GM12878 (cell line): ENCODE data around the gene LSM7. TPM values are rescaled to one million over a fixed set of nuclear protein-coding genes. Genes with fewer than 3 reads are reported as not detected.

Experiments
- ATAC-seq: fragments of 200-7000 bp; cut with Tn5 transposase; 3 replicates; pipeline ENCODE4 v1.9.1; 2020; ENCODE audit warnings: mild to moderate bottlenecking, moderate library complexity
- BruUV-seq: library from RNA; stranded (reverse); fragments of 400-500 nt; replicated peaks from 2 replicates; lab custom pipeline; 2021; lab: Mats Ljungman, UMichigan
- CTCF ChIA-PET: fragments of 300-600 bp; sonication (Branson Sonifier 250); formaldehyde crosslinking; extraction: SDS; loops from one replicate; lab custom pipeline; 2021; ENCODE audit warnings: inconsistent platforms; lab: Yijun Ruan, JAX
- POLR2A ChIA-PET: fragments of 350-600 bp; formaldehyde crosslinking; extraction: SDS; loops from one replicate; lab custom pipeline; 2021; ENCODE audit warnings: inconsistent platforms; lab: Charles Lee
- RAD21 ChIA-PET: fragments of 300-600 bp; sonication (Branson Sonifier 250); formaldehyde crosslinking; loops from one replicate; lab custom pipeline; 2023; ENCODE audit warnings: antibody characterized with exemption; ENCODE audit not compliant: unreplicated experiment; lab: Charles Lee
- SMC1A ChIA-PET: fragments of 300-600 bp; sonication (Branson Sonifier 250); formaldehyde crosslinking; loops from one replicate; lab custom pipeline; 2023; ENCODE audit not compliant: unreplicated experiment, uncharacterized antibody; lab: Charles Lee
- DNase-seq: peaks from one replicate; pipeline ENCODE4 v3.0.0-alpha.2; 2011; ENCODE audit warnings: low read depth, low spot score
- FAIRE-seq: peaks from 3 replicates; lab custom pipeline; 2011; peaks lifted over from hg19 to GRCh38; lab: Jason Lieb, UNC
- H2AFZ ChIP-seq: 2 replicates; pipeline ENCODE4 v1.6.0; 2011; ENCODE audit warnings: low read depth, low read length, control low read depth; ENCODE audit not compliant: control insufficient read depth
- H3K27ac ChIP-seq: 2 replicates; pipeline ENCODE4 v1.5.1; 2011; ENCODE audit warnings: control low read depth; ENCODE audit not compliant: control insufficient read depth, insufficient read depth
- H3K27me3 ChIP-seq, 2 experiments: replicated peaks in 1 of 2; 2 replicates each; pipeline versions ENCODE4 v1.6.0 to v1.6.1; 2011; ENCODE audit warnings: low read length in 1 of 2; ENCODE audit not compliant: control insufficient read depth in 2 of 2, insufficient read depth in 2 of 2
- H3K36me3 ChIP-seq, 2 experiments: 2 replicates each; pipeline ENCODE4 v1.5.1; 2011; ENCODE audit warnings: low read length in 1 of 2; ENCODE audit not compliant: control insufficient read depth in 2 of 2, insufficient read depth in 2 of 2
- H3K4me1 ChIP-seq: 2 replicates; pipeline ENCODE4 v1.6.1; 2011; ENCODE audit warnings: mild to moderate bottlenecking, low read length, moderate library complexity, mixed read lengths; ENCODE audit not compliant: control insufficient read depth, insufficient read depth
- H3K4me2 ChIP-seq: 2 replicates; pipeline ENCODE4 v1.6.0; 2011; ENCODE audit warnings: control low read depth; ENCODE audit not compliant: control insufficient read depth, insufficient read depth
- H3K4me3 ChIP-seq: fragments of 200-600 bp; sonication (generic); 2 replicates; pipeline ENCODE4 v1.5.1; 2016
- H3K79me2 ChIP-seq: 2 replicates; pipeline ENCODE4 v1.6.0; 2011; ENCODE audit warnings: low read length; ENCODE audit not compliant: control insufficient read depth, insufficient read depth
- H3K9ac ChIP-seq: 2 replicates; pipeline ENCODE4 v1.8.0; 2011; ENCODE audit warnings: low read length, control low read depth, mixed read lengths; ENCODE audit not compliant: control insufficient read depth, insufficient read depth
- H3K9me3 ChIP-seq: replicated peaks from 3 replicates; pipeline ENCODE4 v1.5.1; 2011; ENCODE audit warnings: mild to moderate bottlenecking, low read length; ENCODE audit not compliant: control insufficient read depth, insufficient read depth
- H4K20me1 ChIP-seq: 2 replicates; pipeline ENCODE4 v1.6.0; 2011; ENCODE audit not compliant: control insufficient read depth, insufficient read depth
- BCL11A ChIP-seq: IDR thresholded peaks from 2 replicates; pipeline ENCODE4 v1.6.1; 2011; ENCODE audit warnings: low read depth, low read length
- NFXL1 ChIP-seq: fragments of 450-650 bp; IDR thresholded peaks from 2 replicates; pipeline ENCODE4 v1.6.1; 2017; ENCODE audit warnings: antibody characterized with exemption, mild to moderate bottlenecking, borderline replicate concordance
- PML ChIP-seq: IDR thresholded peaks from 2 replicates; pipeline ENCODE4 v1.6.1; 2012; ENCODE audit warnings: low read length, inconsistent platforms
- RBBP5 ChIP-seq: fragments of 200-600 bp; sonication (generic); conservative IDR thresholded peaks from 2 replicates; pipeline ENCODE4 v1.6.1; 2016
- SRF ChIP-seq, 2 experiments: IDR thresholded peaks; 2 replicates each; pipeline ENCODE4 v1.6.1; 2011; ENCODE audit warnings: low read depth in 2 of 2, low read length in 2 of 2, mild to moderate bottlenecking in 1 of 2, moderate library complexity in 1 of 2
- SUZ12 ChIP-seq: fragments of 200-600 bp; sonication (generic); IDR thresholded peaks from one replicate; pipeline ENCODE4 v1.6.1; 2018; ENCODE audit warnings: antibody characterized with exemption, mild to moderate bottlenecking; ENCODE audit not compliant: unreplicated experiment
- WGBS: methylation state at CpG from one replicate; pipeline ENCODE4 v1.1.6; 2016; ENCODE audit warnings: low lambda C conversion rate; ENCODE audit not compliant: insufficient replicate concordance, insufficient coverage; ENCODE audit errors: missing lambda C conversion rate; 5-methylcytosine and 5-hydroxymethylcytosine counted together
- in situ Hi-C: fragments of 300-500 bp; cut with MboI; formaldehyde crosslinking; loops from 9 replicates; pipeline ENCODE4 v1.14.3; 2018; ENCODE audit warnings: mixed read lengths
- intact Hi-C: fragments of 100-400 bp; cut with micrococcal nuclease; formaldehyde crosslinking; loops from one replicate; pipeline ENCODE4 v1.14.2; 2022; ENCODE audit not compliant: unreplicated experiment
- polyA plus RNA-seq, 11 experiments: library from polyadenylated mRNA; depleted of rRNA in 4 of 11; unstranded in 6 of 11; stranded (reverse) in 5 of 11; fragments of >200 nt; fragmentation: Nextera tagmentation in 4 of 11; fragmentation: Illumina TruSeq in 1 of 11; extraction: Ambion mirVana in 4 of 11; extraction: Trizol in 1 of 11; gene quantifications; 1 replicate in 1 of 11; 2 replicates in 10 of 11; pipeline versions ENCODE4 v1.2.1 to v1.2.3, GENCODE V29; 2011 to 2016; ENCODE audit warnings: inconsistent platforms in 2 of 11, missing spikeins in 2 of 11, low read depth in 1 of 11
- total RNA-seq, 4 experiments: library from RNA; depleted of rRNA in 3 of 4; stranded (reverse); fragments of >200 nt in 3 of 4; fragmentation: Illumina TruSeq in 1 of 4; extraction: Trizol in 1 of 4; gene quantifications; 2 replicates each; pipeline versions ENCODE4 v1.2.1 to v1.2.3, GENCODE V29; 2013 to 2021
- TF ChIP-seq, protein P1 (sequence below): fragments of 450-650 bp; formaldehyde crosslinking; IDR thresholded peaks from 2 replicates; pipeline ENCODE4 v1.5.0; 2022; ENCODE audit warnings: mild to moderate bottlenecking, missing genetic modification characterization
- TF ChIP-seq, protein P2 (sequence below): fragments of 450-650 bp; formaldehyde crosslinking; IDR thresholded peaks from 2 replicates; pipeline ENCODE4 v1.4.0; 2022; ENCODE audit warnings: mild to moderate bottlenecking, moderate library complexity
- TF ChIP-seq, protein P3 (sequence below): IDR thresholded peaks from 2 replicates; pipeline ENCODE4 v1.6.1; 2011; ENCODE audit warnings: borderline replicate concordance, low read depth, mild to moderate bottlenecking, moderate library complexity, mixed read lengths, low read length; ENCODE audit not compliant: insufficient read depth; ENCODE audit errors: extremely low read length

Gene LSM7
- total and polyA plus RNA-seq, 10 of the 15 experiments (the other 5 are each of a cell fraction or from before 2014, with no cell fraction given) = 24.4 to 424 (median 217) TPM

DNA sequence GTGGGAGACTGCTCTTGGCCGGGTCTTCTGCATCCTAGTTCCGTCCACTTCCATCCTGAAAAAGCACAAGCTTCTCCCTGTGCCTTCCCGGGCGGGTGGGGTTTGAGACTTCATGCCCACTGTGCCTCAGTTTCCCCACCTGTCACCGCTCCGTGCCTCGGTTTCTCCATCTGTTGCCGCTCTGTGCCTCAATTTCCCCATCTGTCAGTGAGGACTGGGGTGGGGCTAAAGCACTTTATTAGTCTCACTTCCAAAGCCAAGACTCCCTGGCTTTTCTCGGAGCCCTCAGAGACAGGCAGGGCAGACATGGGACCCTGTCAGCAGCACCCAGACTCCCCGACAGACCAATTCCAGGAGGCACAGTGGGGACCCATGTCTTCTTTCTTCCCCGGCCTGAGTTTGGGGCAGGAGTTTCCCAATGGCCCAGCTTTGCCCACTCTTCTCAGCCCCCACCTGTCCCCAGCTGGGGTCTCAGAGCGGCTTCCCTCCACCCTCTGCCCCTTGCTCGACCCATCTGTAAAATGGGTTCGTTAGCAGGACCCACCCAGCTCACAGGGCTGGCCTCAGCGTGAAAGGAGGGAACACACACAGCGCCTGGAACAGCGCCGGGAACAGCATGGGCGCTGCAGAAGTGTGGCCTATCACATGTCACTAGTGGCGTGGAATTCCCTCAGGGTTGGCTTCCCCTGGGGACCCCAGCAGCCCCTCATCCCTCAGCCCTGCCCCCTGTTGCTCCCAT lies 41.8 kb downstream of the LSM7 start:
- H3K27me3 ChIP-seq = peaks cover 0 to 3% of the 10 kb centered on the region in 2 experiments; a peak in 2 of 4 replicates
- in situ Hi-C loops (no loop called here), intact Hi-C loops (no loop called here)
- H3K9ac ChIP-seq = no peak overlapping the region
- ChIA-PET POLR2A (no interaction called here), CTCF (interaction anchor here (1.2 to 1.3 kb wide), 2 partner anchors 11 to 26 kb away, joined by 4 to 5 read pairs; no protein-coding TSS in a partner anchor), RAD21 (interaction anchor here (0.8 to 0.9 kb wide), 2 partner anchors 28 to 41 kb away, joined by 3 read pairs; partner anchors contain the start of genes LSM7 and SPPL2B), SMC1A (interaction anchor here (1.1 to 2.9 kb wide), 2 partner anchors 27 to 187 kb away, joined by 3 to 11 read pairs; no protein-coding TSS in a partner anchor)
- H3K4me3 ChIP-seq = no peak overlapping the region
- no peak for ATAC-seq
- no peak overlapping the region for H3K4me2 ChIP-seq
- no peaks in the 10 kb centered on the region for H3K36me3 ChIP-seq
- WGBS = 72% methylated on average over 20 of the region's 20 CpGs
- no peaks in the 10 kb centered on the region; the same call in 1 of the 2 replicates for H3K79me2 ChIP-seq
- FAIRE-seq = no peak
- DNase-seq = no peak
- H3K9me3 ChIP-seq = no peaks in the 10 kb centered on the region
- H3K27ac ChIP-seq = no peak overlapping the region
- H3K4me1 ChIP-seq = peaks cover 40% of the 10 kb centered on the region
- no TSS peak for BruUV-seq
- TF ChIP-seq, protein P1, sequence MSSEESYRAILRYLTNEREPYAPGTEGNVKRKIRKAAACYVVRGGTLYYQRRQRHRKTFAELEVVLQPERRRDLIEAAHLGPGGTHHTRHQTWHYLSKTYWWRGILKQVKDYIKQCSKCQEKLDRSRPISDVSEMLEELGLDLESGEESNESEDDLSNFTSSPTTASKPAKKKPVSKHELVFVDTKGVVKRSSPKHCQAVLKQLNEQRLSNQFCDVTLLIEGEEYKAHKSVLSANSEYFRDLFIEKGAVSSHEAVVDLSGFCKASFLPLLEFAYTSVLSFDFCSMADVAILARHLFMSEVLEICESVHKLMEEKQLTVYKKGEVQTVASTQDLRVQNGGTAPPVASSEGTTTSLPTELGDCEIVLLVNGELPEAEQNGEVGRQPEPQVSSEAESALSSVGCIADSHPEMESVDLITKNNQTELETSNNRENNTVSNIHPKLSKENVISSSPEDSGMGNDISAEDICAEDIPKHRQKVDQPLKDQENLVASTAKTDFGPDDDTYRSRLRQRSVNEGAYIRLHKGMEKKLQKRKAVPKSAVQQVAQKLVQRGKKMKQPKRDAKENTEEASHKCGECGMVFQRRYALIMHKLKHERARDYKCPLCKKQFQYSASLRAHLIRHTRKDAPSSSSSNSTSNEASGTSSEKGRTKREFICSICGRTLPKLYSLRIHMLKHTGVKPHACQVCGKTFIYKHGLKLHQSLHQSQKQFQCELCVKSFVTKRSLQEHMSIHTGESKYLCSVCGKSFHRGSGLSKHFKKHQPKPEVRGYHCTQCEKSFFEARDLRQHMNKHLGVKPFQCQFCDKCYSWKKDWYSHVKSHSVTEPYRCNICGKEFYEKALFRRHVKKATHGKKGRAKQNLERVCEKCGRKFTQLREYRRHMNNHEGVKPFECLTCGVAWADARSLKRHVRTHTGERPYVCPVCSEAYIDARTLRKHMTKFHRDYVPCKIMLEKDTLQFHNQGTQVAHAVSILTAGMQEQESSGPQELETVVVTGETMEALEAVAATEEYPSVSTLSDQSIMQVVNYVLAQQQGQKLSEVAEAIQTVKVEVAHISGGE = no peak
- no peak for TF ChIP-seq PML
- no peak for TF ChIP-seq NFXL1
- TF ChIP-seq, protein P2, sequence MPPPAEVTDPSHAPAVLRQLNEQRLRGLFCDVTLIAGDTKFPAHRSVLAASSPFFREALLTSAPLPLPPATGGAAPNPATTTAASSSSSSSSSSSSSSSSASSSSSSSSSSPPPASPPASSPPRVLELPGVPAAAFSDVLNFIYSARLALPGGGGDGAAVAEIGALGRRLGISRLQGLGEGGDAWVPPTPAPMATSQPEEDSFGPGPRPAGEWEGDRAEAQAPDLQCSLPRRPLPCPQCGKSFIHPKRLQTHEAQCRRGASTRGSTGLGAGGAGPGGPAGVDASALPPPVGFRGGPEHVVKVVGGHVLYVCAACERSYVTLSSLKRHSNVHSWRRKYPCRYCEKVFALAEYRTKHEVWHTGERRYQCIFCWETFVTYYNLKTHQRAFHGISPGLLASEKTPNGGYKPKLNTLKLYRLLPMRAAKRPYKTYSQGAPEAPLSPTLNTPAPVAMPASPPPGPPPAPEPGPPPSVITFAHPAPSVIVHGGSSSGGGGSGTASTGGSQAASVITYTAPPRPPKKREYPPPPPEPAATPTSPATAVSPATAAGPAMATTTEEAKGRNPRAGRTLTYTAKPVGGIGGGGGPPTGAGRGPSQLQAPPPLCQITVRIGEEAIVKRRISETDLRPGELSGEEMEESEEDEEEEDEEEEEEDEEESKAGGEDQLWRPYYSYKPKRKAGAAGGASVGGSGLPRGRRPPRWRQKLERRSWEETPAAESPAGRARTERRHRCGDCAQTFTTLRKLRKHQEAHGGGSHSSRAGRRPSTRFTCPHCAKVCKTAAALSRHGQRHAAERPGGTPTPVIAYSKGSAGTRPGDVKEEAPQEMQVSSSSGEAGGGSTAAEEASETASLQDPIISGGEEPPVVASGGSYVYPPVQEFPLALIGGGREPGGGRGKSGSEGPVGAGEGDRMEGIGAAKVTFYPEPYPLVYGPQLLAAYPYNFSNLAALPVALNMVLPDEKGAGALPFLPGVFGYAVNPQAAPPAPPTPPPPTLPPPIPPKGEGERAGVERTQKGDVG = no peak
- no peak for TF ChIP-seq RBBP5
- TF ChIP-seq, protein P3, sequence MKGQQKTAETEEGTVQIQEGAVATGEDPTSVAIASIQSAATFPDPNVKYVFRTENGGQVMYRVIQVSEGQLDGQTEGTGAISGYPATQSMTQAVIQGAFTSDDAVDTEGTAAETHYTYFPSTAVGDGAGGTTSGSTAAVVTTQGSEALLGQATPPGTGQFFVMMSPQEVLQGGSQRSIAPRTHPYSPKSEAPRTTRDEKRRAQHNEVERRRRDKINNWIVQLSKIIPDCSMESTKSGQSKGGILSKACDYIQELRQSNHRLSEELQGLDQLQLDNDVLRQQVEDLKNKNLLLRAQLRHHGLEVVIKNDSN = no peak
- TF ChIP-seq BCL11A = no peak
- no peak for TF ChIP-seq SUZ12
- no peak for TF ChIP-seq SRF (IDR thresholded peaks at IDR 0.05; ENCODE audit: low read depth in 2 of 2, low read length in 2 of 2)
- no peaks in the 10 kb centered on the region for H4K20me1 ChIP-seq
- H2AFZ ChIP-seq = no peak overlapping the region
